IMR-90 (cell line): ENCODE results near the gene ADCY5. TPM values are rescaled to one million over a fixed set of nuclear protein-coding genes. Genes with fewer than 3 reads are reported as not detected.

Experiments used
- ATAC-seq: fragments of 200-7000 bp; cut with Tn5 transposase; 2 replicates; pipeline ENCODE4 v1.9.1; 2020; ENCODE audit warnings: low read depth, mild to moderate bottlenecking, moderate library complexity
- BruUV-seq: library from RNA; stranded (reverse); fragments of 400-500 nt; replicated peaks from 2 replicates; lab custom pipeline; 2021; lab: Mats Ljungman, UMichigan
- CTCF ChIA-PET: fragments of 300-600 bp; formaldehyde crosslinking; extraction: SDS; loops from one replicate; lab custom pipeline; 2021; ENCODE audit warnings: antibody characterized with exemption; lab: Yijun Ruan, JAX
- POLR2A ChIA-PET: fragments of 300-600 bp; sonication (Branson Sonifier 250); formaldehyde crosslinking; loops from one replicate; lab custom pipeline; 2022; ENCODE audit warnings: antibody characterized with exemption; ENCODE audit not compliant: unreplicated experiment; lab: Charles Lee
- DNase-seq: peaks from one replicate; pipeline ENCODE4 v3.0.0; 2013
- H2AFZ ChIP-seq: replicated peaks from 2 replicates; pipeline ENCODE3; 2013; ENCODE audit warnings: low read length, mild to moderate bottlenecking; ENCODE audit not compliant: poor library complexity
- H2AK5ac ChIP-seq: 2 replicates; pipeline ENCODE4 v1.6.1; 2013; ENCODE audit warnings: low read depth, low read length, inconsistent platforms
- H2AK9ac ChIP-seq: replicated peaks from 2 replicates; pipeline ENCODE3; 2013; ENCODE audit warnings: mild to moderate bottlenecking, low read depth, low read length, moderate library complexity; ENCODE audit not compliant: poor library complexity
- H2BK120ac ChIP-seq: 2 replicates; pipeline ENCODE4 v1.6.1; 2013; ENCODE audit warnings: low read depth, low read length, inconsistent platforms
- H2BK15ac ChIP-seq: 3 replicates; pipeline ENCODE4 v1.6.1; 2013; ENCODE audit warnings: low read depth, low read length, inconsistent platforms
- H2BK20ac ChIP-seq: 2 replicates; pipeline ENCODE4 v1.6.1; 2013; ENCODE audit warnings: low read depth, mild to moderate bottlenecking, inconsistent platforms, low read length, moderate library complexity
- H2BK5ac ChIP-seq: 2 replicates; pipeline ENCODE4 v1.6.1; 2013; ENCODE audit warnings: mild to moderate bottlenecking, low read depth, low read length, inconsistent platforms; ENCODE audit not compliant: poor library complexity, severe bottlenecking
- H3K14ac ChIP-seq: replicated peaks from 2 replicates; pipeline ENCODE4 v1.6.1; 2013; ENCODE audit warnings: low read depth, low read length, inconsistent platforms
- H3K18ac ChIP-seq: 2 replicates; pipeline ENCODE4 v1.6.1; 2013; ENCODE audit warnings: low read depth, low read length, control low read depth
- H3K23ac ChIP-seq: 2 replicates; pipeline ENCODE4 v1.6.1; 2013; ENCODE audit warnings: low read depth, low read length, inconsistent platforms
- H3K27ac ChIP-seq: 2 replicates; pipeline ENCODE4 v1.5.1; 2013; ENCODE audit warnings: mild to moderate bottlenecking, control low read depth, low read length; ENCODE audit not compliant: insufficient read depth
- H3K27me3 ChIP-seq: 2 replicates; pipeline ENCODE4 v1.6.1; 2013; ENCODE audit warnings: low read length; ENCODE audit not compliant: control insufficient read depth, insufficient read depth
- H3K36me3 ChIP-seq: 2 replicates; pipeline ENCODE4 v1.6.1; 2013; ENCODE audit warnings: low read length, mixed read lengths; ENCODE audit not compliant: control insufficient read depth, insufficient read depth
- H3K4ac ChIP-seq: 2 replicates; pipeline ENCODE4 v1.6.1; 2013; ENCODE audit warnings: low read depth, low read length, inconsistent platforms
- H3K4me1 ChIP-seq: 2 replicates; pipeline ENCODE4 v1.6.1; 2013; ENCODE audit warnings: low read length, mixed read lengths; ENCODE audit not compliant: control insufficient read depth, insufficient read depth
- H3K4me2 ChIP-seq: 2 replicates; pipeline ENCODE4 v1.6.1; 2013; ENCODE audit warnings: low read depth, mild to moderate bottlenecking, control low read depth, low read length, moderate library complexity
- H3K4me3 ChIP-seq: 2 replicates; pipeline ENCODE4 v1.5.1; 2013; ENCODE audit warnings: low read depth, mild to moderate bottlenecking, control low read depth, low read length, moderate library complexity; ENCODE audit not compliant: insufficient read depth
- H3K56ac ChIP-seq: 2 replicates; pipeline ENCODE4 v1.6.1; 2013; ENCODE audit warnings: low read length, inconsistent platforms; ENCODE audit not compliant: insufficient read depth; ENCODE audit errors: extremely low read depth
- H3K79me1 ChIP-seq, 2 experiments: 2 replicates each; pipeline ENCODE4 v1.6.1; 2013; ENCODE audit warnings: low read length in 2 of 2, inconsistent platforms in 1 of 2, low read depth in 1 of 2
- H3K9ac ChIP-seq: 2 replicates; pipeline ENCODE4 v1.6.1; 2013; ENCODE audit warnings: low read depth, low read length, control low read depth
- H3K9me1 ChIP-seq: 2 replicates; pipeline ENCODE4 v1.6.1; 2013; ENCODE audit warnings: low read length, inconsistent platforms; ENCODE audit not compliant: insufficient read depth
- H3K9me3 ChIP-seq: 2 replicates; pipeline ENCODE4 v1.6.1; 2013; ENCODE audit warnings: low read length; ENCODE audit not compliant: control insufficient read depth, insufficient read depth
- H4K20me1 ChIP-seq: 2 replicates; pipeline ENCODE4 v1.6.1; 2013; ENCODE audit warnings: low read length, inconsistent platforms; ENCODE audit not compliant: insufficient read depth
- H4K5ac ChIP-seq: 2 replicates; pipeline ENCODE4 v1.6.1; 2013; ENCODE audit warnings: mild to moderate bottlenecking, low read depth, low read length, control low read depth
- H4K8ac ChIP-seq, 2 experiments: 2 replicates each; pipeline ENCODE4 v1.6.1; 2013; ENCODE audit warnings: low read depth in 2 of 2, low read length in 2 of 2, control low read depth in 1 of 2, inconsistent platforms in 1 of 2
- H4K91ac ChIP-seq: 2 replicates; pipeline ENCODE4 v1.6.1; 2013; ENCODE audit warnings: low read depth, low read length, inconsistent platforms; ENCODE audit not compliant: insufficient read depth
- BHLHE40 ChIP-seq: fragments of 150-350 bp; IDR thresholded peaks from 2 replicates; pipeline ENCODE4 v1.6.1; 2016; ENCODE audit warnings: mild to moderate bottlenecking, low read depth, low read length
- CHD1 ChIP-seq: IDR thresholded peaks from 2 replicates; pipeline ENCODE4 v1.6.1; 2012; ENCODE audit warnings: low read depth, low read length, improper control_type of control experiment
- ELK1 ChIP-seq: fragments of 150-350 bp; IDR thresholded peaks from 2 replicates; pipeline ENCODE4 v1.6.1; 2016; ENCODE audit warnings: low read depth, mild to moderate bottlenecking, low read length, moderate library complexity, borderline replicate concordance
- FOS ChIP-seq: fragments of 150-350 bp; IDR thresholded peaks from 2 replicates; pipeline ENCODE4 v1.6.1; 2016; ENCODE audit warnings: low read depth, low read length
- MAFK ChIP-seq: IDR thresholded peaks from 2 replicates; pipeline ENCODE4 v1.6.1; 2012; ENCODE audit warnings: low read depth, low read length, improper control_type of control experiment
- MAZ ChIP-seq: IDR thresholded peaks from 2 replicates; pipeline ENCODE4 v1.6.1; 2012; ENCODE audit warnings: low read depth, mild to moderate bottlenecking, low read length, improper control_type of control experiment, moderate library complexity, borderline replicate concordance
- RAD21 ChIP-seq: IDR thresholded peaks from 2 replicates; pipeline ENCODE4 v1.6.1; 2012; ENCODE audit warnings: low read length, improper control_type of control experiment
- RCOR1 ChIP-seq: IDR thresholded peaks from 2 replicates; pipeline ENCODE4 v1.6.1; 2012; ENCODE audit warnings: mild to moderate bottlenecking, low read length, improper control_type of control experiment; ENCODE audit not compliant: insufficient replicate concordance
- RFX5 ChIP-seq: IDR thresholded peaks from 2 replicates; pipeline ENCODE4 v1.8.0; 2012; ENCODE audit warnings: low read depth, mild to moderate bottlenecking, low read length, moderate library complexity
- SMC3 ChIP-seq: fragments of 150-350 bp; IDR thresholded peaks from 2 replicates; pipeline ENCODE4 v1.6.1; 2016; ENCODE audit warnings: low read depth, mild to moderate bottlenecking, antibody characterized with exemption, low read length, moderate library complexity
- WGBS, 2 experiments: methylation state at CpG; one replicate each; pipeline versions ENCODE4 v1.1.5 to v1.1.7; 2013; ENCODE audit warnings: missing lambda C conversion rate in 2 of 2; ENCODE audit not compliant: insufficient read length in 1 of 2; ENCODE audit errors: extremely low coverage in 2 of 2; 5-methylcytosine and 5-hydroxymethylcytosine counted together
- dilution Hi-C: fragments of 300-500 bp; cut with HindIII; formaldehyde crosslinking; loops from one replicate; pipeline ENCODE4 v1.14.3; 2018; ENCODE audit warnings: low sequenced_read_pairs; ENCODE audit not compliant: unreplicated experiment
- in situ Hi-C: fragments of 300-500 bp; cut with MboI; formaldehyde crosslinking; loops from 3 replicates; pipeline ENCODE4 v1.14.3; 2019; ENCODE audit warnings: low sequenced_read_pairs, inconsistent platforms, mixed read lengths
- intact Hi-C: fragments of 100-400 bp; cut with micrococcal nuclease; formaldehyde crosslinking; loops from 2 replicates; pipeline ENCODE4 v1.10.0; 2022
- polyA plus RNA-seq, 3 experiments: library from polyadenylated mRNA; depleted of rRNA; stranded (reverse); fragments of >200 nt; gene quantifications; 2 replicates each; pipeline ENCODE4 v1.2.3, GENCODE V29; 2012; ENCODE audit warnings: low replicate concordance in 1 of 3
- total RNA-seq: library from RNA; depleted of rRNA; stranded (reverse); fragments of >200 nt; gene quantifications from 2 replicates; pipeline ENCODE4 v1.2.3, GENCODE V29; 2012

Gene ADCY5
- total and polyA plus RNA-seq, 2 of the 4 experiments (the other 2 are of a cell fraction): 0.14 to 0.18 TPM

- no peak for ATAC-seq
- Histone ChIP-seq H3K4me2 (no peak overlapping the region), H2BK15ac (no peak overlapping the region), H2AK5ac (no peak overlapping the region), H2AFZ (no peak overlapping the region), H4K91ac (no peak overlapping the region), H2BK20ac (no peak overlapping the region), H2BK5ac (no peak overlapping the region), H3K4ac (no peak overlapping the region), H3K27ac (no peak overlapping the region), H4K5ac (no peak overlapping the region), H3K4me1 (no peaks in the 10 kb centered on the region), H3K27me3 (peaks cover 53% of the 10 kb centered on the region), H3K18ac (no peak overlapping the region), H3K9me1 (no peaks in the 10 kb centered on the region), H3K9me3 (no peaks in the 10 kb centered on the region), H3K79me1 (no peaks in the 10 kb centered on the region), H4K8ac (no peak overlapping the region), H2AK9ac (no peak overlapping the region), H3K4me3 (no peak overlapping the region), H4K20me1 (peaks cover 6% of the 10 kb centered on the region; the same call in 1 of the 2 replicates), H2BK120ac (no peak overlapping the region), H3K23ac (no peak overlapping the region), H3K14ac (no peak overlapping the region), H3K36me3 (no peaks in the 10 kb centered on the region), H3K56ac (no peak overlapping the region), H3K9ac (no peak overlapping the region)
- in situ Hi-C loops (loop anchor here (5.0 kb wide), 2 partner anchors 160 to 230 kb away; no protein-coding TSS in a partner anchor), intact Hi-C loops (no loop called here), dilution Hi-C loops (no loop called here)
- BruUV-seq: no TSS peak
- CTCF ChIA-PET: interaction anchor here (0.7 to 1.5 kb wide), 3 partner anchors 162 to 235 kb away, joined by 3 to 5 read pairs (median 3); no protein-coding TSS in a partner anchor
- TF ChIP-seq RCOR1: no peak
- no peak for TF ChIP-seq BHLHE40
- TF ChIP-seq RFX5: no peak
- no peak for TF ChIP-seq ELK1
- TF ChIP-seq CHD1: no peak
- no peak for TF ChIP-seq FOS
- no peak for TF ChIP-seq MAFK
- no peak for TF ChIP-seq MAZ
- TF ChIP-seq RAD21: no peak
- no peak for TF ChIP-seq SMC3
- 63% methylated on average over 6 of the region's 12 CpGs; no CpG with 5 or more reads in 1 of the 2 experiments for WGBS, 2 experiments
- POLR2A ChIA-PET: no interaction called here
- no peak for DNase-seq
Observed at GRCh38 chr3:123327480-123327879, 121.4 kb downstream of the ADCY5 start.
